SK-N-SH treated with all-trans-retinoic acid at 6 μM for 48 hours (cell line): ENCODE results near the gene TWIST2.

ENCODE experiments used
- ATAC-seq: fragments of 200-7000 bp; cut with Tn5 transposase; 3 replicates; pipeline ENCODE4 v1.9.1; 2020; ENCODE audit warnings: mild to moderate bottlenecking, moderate library complexity
- ARNTL ChIP-seq: fragments of 450-650 bp; formaldehyde crosslinking; IDR thresholded peaks from 2 replicates; pipeline ENCODE4 v1.5.0; 2020; ENCODE audit warnings: low read depth, mild to moderate bottlenecking, moderate library complexity, borderline replicate concordance
- BACH2 ChIP-seq: fragments of 250-450 bp; sonication (Bioruptor Pico); IDR thresholded peaks from 2 replicates; pipeline ENCODE4 v1.9.0; 2021; ENCODE audit warnings: mild to moderate bottlenecking, borderline replicate concordance
- CSDC2 ChIP-seq: fragments of 250-450 bp; sonication (Bioruptor Pico); IDR thresholded peaks from 2 replicates; pipeline ENCODE4 v1.5.0; 2020; ENCODE audit warnings: mild to moderate bottlenecking, moderate library complexity
- ESRRG ChIP-seq: fragments of 250-450 bp; sonication (Bioruptor Pico); IDR thresholded peaks from 2 replicates; pipeline ENCODE4 v1.6.1; 2021; ENCODE audit warnings: mild to moderate bottlenecking
- GLIS3 ChIP-seq: fragments of 250-450 bp; sonication (Bioruptor Pico); IDR thresholded peaks from 2 replicates; pipeline ENCODE4 v1.5.0; 2020; ENCODE audit warnings: mild to moderate bottlenecking, moderate library complexity
- ISL1 ChIP-seq: fragments of 250-450 bp; sonication (Bioruptor Pico); IDR thresholded peaks from 2 replicates; pipeline ENCODE4 v2.1.2; 2022; ENCODE audit warnings: mild to moderate bottlenecking, moderate library complexity
- OSR1 ChIP-seq: fragments of 250-450 bp; sonication (Bioruptor Pico); IDR thresholded peaks from 2 replicates; pipeline ENCODE4 v1.8.0; 2022; ENCODE audit warnings: moderate library complexity, mild to moderate bottlenecking, inconsistent platforms
- PPARA ChIP-seq: fragments of 250-450 bp; sonication (Bioruptor Pico); IDR thresholded peaks from 2 replicates; pipeline ENCODE4 v1.5.0; 2020; ENCODE audit warnings: mild to moderate bottlenecking, borderline replicate concordance
- RARB ChIP-seq: fragments of 250-450 bp; sonication (Bioruptor Pico); IDR thresholded peaks from 2 replicates; pipeline ENCODE4 v1.8.0; 2021; ENCODE audit warnings: mild to moderate bottlenecking, moderate library complexity
- SNAI2 ChIP-seq: fragments of 250-450 bp; sonication (Bioruptor Pico); IDR thresholded peaks from 2 replicates; pipeline ENCODE4 v1.5.0; 2020; ENCODE audit warnings: mild to moderate bottlenecking, moderate library complexity
- TCF4 ChIP-seq: fragments of 250-450 bp; sonication (Bioruptor Pico); IDR thresholded peaks from 2 replicates; pipeline ENCODE4 v1.8.0; 2021; ENCODE audit warnings: mild to moderate bottlenecking, moderate library complexity, borderline replicate concordance
- TOX ChIP-seq: fragments of 250-450 bp; sonication (Bioruptor Pico); IDR thresholded peaks from 2 replicates; pipeline ENCODE4 v1.8.0; 2021; ENCODE audit warnings: mild to moderate bottlenecking, moderate library complexity, borderline replicate concordance
- ZC3H10 ChIP-seq: fragments of 250-450 bp; sonication (Bioruptor Pico); IDR thresholded peaks from 2 replicates; pipeline ENCODE4 v1.5.1; 2021; ENCODE audit warnings: mild to moderate bottlenecking, moderate library complexity
- ZFP3 ChIP-seq: fragments of 250-450 bp; sonication (Bioruptor Pico); IDR thresholded peaks from 2 replicates; pipeline ENCODE4 v1.5.0; 2020; ENCODE audit warnings: mild to moderate bottlenecking, moderate library complexity
- ZFP30 ChIP-seq: fragments of 450-650 bp; formaldehyde crosslinking; IDR thresholded peaks from 2 replicates; pipeline ENCODE4 v1.5.0; 2022; ENCODE audit warnings: mild to moderate bottlenecking, moderate library complexity
- ZNF565 ChIP-seq: fragments of 450-650 bp; formaldehyde crosslinking; conservative IDR thresholded peaks from 2 replicates; pipeline ENCODE4 v1.5.0; 2020; ENCODE audit warnings: low read depth, mild to moderate bottlenecking, moderate library complexity
- ZNF70 ChIP-seq: fragments of 450-650 bp; formaldehyde crosslinking; IDR thresholded peaks from 2 replicates; pipeline ENCODE4 v1.5.0; 2020; ENCODE audit warnings: mild to moderate bottlenecking, moderate library complexity
- ZNF8 ChIP-seq: fragments of 450-650 bp; formaldehyde crosslinking; IDR thresholded peaks from 2 replicates; pipeline ENCODE4 v1.5.0; 2020; ENCODE audit warnings: mild to moderate bottlenecking, moderate library complexity
- TF ChIP-seq, protein P1 (sequence below): fragments of 250-450 bp; sonication (Bioruptor Pico); IDR thresholded peaks from 2 replicates; pipeline ENCODE4 v1.8.0; 2021; ENCODE audit warnings: low read depth, mild to moderate bottlenecking, moderate library complexity, borderline replicate concordance
- TF ChIP-seq, protein P2 (sequence below): fragments of 250-450 bp; sonication (Bioruptor Pico); IDR thresholded peaks from 2 replicates; pipeline ENCODE4 v1.5.1; 2020; ENCODE audit warnings: low read depth, mild to moderate bottlenecking, moderate library complexity
- TF ChIP-seq, protein P3 (sequence below): fragments of 250-450 bp; sonication (Bioruptor Pico); IDR thresholded peaks from 2 replicates; pipeline ENCODE4 v1.8.0; 2020; ENCODE audit warnings: mild to moderate bottlenecking, moderate library complexity, borderline replicate concordance
- TF ChIP-seq, protein P4 (sequence below): fragments of 250-450 bp; sonication (Bioruptor Pico); IDR thresholded peaks from 2 replicates; pipeline ENCODE4 v1.5.0; 2020; ENCODE audit warnings: mild to moderate bottlenecking, moderate library complexity
- TF ChIP-seq, protein P5 (sequence below): fragments of 250-450 bp; sonication (Bioruptor Pico); IDR thresholded peaks from 2 replicates; pipeline ENCODE4 v1.5.1; 2021; ENCODE audit warnings: mild to moderate bottlenecking, moderate library complexity

The TWIST2 gene

DNA sequence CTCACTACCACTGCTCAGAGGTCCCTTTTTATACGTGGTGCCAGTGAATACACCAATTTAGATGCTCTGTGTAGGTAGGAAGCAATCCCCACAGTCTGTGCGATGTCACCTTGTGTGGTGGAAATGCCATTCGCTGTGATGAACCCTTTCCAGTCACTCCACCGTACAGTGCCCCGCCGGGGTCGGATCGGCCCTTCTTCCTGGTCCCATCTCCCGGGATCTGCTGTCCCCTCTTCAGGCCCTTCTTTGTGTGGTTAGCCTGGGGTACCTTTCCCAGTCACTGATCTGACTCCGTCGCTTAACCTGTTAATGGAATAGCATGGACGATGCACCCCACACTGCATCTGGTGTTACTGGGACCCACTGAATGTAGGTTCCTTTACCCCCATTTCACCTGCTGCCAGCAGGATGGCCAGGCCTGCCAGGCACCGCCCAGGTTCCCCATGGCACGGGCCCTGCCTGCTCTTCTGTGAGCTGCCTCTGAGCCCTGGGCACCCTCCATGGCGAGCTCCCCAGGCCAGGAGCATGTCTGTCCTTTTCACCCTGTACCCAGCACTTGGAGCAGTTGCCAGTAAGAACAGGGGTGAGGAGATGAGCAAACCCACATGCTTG lies 18.0 kb downstream of the TWIST2 start:
- no peak for ATAC-seq
- TF ChIP-seq, protein P1, sequence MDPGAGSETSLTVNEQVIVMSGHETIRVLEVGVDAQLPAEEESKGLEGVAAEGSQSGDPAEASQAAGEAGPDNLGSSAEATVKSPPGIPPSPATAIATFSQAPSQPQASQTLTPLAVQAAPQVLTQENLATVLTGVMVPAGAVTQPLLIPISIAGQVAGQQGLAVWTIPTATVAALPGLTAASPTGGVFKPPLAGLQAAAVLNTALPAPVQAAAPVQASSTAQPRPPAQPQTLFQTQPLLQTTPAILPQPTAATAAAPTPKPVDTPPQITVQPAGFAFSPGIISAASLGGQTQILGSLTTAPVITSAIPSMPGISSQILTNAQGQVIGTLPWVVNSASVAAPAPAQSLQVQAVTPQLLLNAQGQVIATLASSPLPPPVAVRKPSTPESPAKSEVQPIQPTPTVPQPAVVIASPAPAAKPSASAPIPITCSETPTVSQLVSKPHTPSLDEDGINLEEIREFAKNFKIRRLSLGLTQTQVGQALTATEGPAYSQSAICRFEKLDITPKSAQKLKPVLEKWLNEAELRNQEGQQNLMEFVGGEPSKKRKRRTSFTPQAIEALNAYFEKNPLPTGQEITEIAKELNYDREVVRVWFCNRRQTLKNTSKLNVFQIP (CRISPR knock-in tag) = no peak
- TF ChIP-seq ZNF70 (CRISPR knock-in tag) (no peak), ZFP30 (CRISPR knock-in tag) (no peak), ZNF8 (CRISPR knock-in tag) (no peak), ZFP3 (CRISPR knock-in tag) (no peak), OSR1 (CRISPR knock-in tag) (no peak), GLIS3 (CRISPR knock-in tag) (no peak), ZNF565 (no peak), TCF4 (no peak), CSDC2 (CRISPR knock-in tag) (no peak), ARNTL (CRISPR knock-in tag) (no peak), SNAI2 (no peak), ESRRG (CRISPR knock-in tag) (no peak), PPARA (CRISPR knock-in tag) (no peak), RARB (no peak), ZC3H10 (no peak), ISL1 (CRISPR knock-in tag) (no peak)
- TF ChIP-seq, protein P2, sequence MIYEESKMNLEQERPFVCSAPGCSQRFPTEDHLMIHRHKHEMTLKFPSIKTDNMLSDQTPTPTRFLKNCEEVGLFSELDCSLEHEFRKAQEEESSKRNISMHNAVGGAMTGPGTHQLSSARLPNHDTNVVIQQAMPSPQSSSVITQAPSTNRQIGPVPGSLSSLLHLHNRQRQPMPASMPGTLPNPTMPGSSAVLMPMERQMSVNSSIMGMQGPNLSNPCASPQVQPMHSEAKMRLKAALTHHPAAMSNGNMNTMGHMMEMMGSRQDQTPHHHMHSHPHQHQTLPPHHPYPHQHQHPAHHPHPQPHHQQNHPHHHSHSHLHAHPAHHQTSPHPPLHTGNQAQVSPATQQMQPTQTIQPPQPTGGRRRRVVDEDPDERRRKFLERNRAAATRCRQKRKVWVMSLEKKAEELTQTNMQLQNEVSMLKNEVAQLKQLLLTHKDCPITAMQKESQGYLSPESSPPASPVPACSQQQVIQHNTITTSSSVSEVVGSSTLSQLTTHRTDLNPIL (CRISPR knock-in tag) = no peak
- TF ChIP-seq, protein P3, sequence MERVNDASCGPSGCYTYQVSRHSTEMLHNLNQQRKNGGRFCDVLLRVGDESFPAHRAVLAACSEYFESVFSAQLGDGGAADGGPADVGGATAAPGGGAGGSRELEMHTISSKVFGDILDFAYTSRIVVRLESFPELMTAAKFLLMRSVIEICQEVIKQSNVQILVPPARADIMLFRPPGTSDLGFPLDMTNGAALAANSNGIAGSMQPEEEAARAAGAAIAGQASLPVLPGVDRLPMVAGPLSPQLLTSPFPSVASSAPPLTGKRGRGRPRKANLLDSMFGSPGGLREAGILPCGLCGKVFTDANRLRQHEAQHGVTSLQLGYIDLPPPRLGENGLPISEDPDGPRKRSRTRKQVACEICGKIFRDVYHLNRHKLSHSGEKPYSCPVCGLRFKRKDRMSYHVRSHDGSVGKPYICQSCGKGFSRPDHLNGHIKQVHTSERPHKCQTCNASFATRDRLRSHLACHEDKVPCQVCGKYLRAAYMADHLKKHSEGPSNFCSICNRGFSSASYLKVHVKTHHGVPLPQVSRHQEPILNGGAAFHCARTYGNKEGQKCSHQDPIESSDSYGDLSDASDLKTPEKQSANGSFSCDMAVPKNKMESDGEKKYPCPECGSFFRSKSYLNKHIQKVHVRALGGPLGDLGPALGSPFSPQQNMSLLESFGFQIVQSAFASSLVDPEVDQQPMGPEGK = no peak
- TF ChIP-seq, protein P4, sequence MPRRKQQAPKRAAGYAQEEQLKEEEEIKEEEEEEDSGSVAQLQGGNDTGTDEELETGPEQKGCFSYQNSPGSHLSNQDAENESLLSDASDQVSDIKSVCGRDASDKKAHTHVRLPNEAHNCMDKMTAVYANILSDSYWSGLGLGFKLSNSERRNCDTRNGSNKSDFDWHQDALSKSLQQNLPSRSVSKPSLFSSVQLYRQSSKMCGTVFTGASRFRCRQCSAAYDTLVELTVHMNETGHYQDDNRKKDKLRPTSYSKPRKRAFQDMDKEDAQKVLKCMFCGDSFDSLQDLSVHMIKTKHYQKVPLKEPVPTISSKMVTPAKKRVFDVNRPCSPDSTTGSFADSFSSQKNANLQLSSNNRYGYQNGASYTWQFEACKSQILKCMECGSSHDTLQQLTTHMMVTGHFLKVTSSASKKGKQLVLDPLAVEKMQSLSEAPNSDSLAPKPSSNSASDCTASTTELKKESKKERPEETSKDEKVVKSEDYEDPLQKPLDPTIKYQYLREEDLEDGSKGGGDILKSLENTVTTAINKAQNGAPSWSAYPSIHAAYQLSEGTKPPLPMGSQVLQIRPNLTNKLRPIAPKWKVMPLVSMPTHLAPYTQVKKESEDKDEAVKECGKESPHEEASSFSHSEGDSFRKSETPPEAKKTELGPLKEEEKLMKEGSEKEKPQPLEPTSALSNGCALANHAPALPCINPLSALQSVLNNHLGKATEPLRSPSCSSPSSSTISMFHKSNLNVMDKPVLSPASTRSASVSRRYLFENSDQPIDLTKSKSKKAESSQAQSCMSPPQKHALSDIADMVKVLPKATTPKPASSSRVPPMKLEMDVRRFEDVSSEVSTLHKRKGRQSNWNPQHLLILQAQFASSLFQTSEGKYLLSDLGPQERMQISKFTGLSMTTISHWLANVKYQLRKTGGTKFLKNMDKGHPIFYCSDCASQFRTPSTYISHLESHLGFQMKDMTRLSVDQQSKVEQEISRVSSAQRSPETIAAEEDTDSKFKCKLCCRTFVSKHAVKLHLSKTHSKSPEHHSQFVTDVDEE (CRISPR knock-in tag) = no peak

DNA sequence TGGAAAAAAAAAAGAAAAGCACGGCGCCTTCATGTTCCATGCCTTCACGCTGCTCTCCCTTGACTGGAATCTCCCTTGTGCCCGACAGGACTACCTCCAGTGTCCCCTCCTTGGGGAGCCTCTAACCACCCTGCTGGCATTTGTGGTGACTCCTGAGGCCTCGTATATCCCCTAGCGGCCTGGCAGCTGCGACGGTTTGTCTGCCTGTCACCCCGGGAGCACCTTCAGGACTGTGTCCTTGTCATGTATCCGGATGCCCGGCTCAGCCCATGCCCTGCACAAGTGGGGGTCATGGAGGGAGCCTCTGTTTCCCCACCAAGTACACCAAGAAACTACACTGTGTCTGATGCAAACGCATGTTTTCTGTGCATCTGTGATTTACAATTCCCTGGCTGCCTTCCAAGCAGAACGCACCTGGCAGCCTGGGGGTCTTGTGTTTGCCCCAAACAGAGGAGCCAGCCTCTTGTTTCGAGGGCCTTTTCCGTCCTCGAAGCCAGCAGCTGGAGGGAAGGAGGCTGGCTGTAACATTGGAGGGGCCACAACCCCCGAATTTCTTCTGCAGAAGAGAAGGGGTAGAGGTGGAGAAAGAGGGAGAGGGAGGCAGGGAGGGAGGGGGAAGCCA lies 18.9 kb downstream of the TWIST2 start:
- no peak for ATAC-seq
- TF ChIP-seq TCF4 = no peak
- TF ChIP-seq ZFP3 (CRISPR knock-in tag) = no peak
- TF ChIP-seq ZNF70 (CRISPR knock-in tag) = no peak
- no peak for TF ChIP-seq TOX
- TF ChIP-seq, protein P2 (CRISPR knock-in tag) = no peak
- TF ChIP-seq ESRRG (CRISPR knock-in tag) = no peak
- TF ChIP-seq CSDC2 (CRISPR knock-in tag) = no peak
- no peak for TF ChIP-seq ISL1 (CRISPR knock-in tag)
- TF ChIP-seq, protein P3 = no peak
- TF ChIP-seq, protein P1 (CRISPR knock-in tag) = no peak
- TF ChIP-seq, protein P5, sequence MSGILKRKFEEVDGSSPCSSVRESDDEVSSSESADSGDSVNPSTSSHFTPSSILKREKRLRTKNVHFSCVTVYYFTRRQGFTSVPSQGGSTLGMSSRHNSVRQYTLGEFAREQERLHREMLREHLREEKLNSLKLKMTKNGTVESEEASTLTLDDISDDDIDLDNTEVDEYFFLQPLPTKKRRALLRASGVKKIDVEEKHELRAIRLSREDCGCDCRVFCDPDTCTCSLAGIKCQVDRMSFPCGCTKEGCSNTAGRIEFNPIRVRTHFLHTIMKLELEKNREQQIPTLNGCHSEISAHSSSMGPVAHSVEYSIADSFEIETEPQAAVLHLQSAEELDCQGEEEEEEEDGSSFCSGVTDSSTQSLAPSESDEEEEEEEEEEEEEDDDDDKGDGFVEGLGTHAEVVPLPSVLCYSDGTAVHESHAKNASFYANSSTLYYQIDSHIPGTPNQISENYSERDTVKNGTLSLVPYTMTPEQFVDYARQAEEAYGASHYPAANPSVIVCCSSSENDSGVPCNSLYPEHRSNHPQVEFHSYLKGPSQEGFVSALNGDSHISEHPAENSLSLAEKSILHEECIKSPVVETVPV (CRISPR knock-in tag) = no peak
- TF ChIP-seq GLIS3 (CRISPR knock-in tag) = no peak
- TF ChIP-seq BACH2 (CRISPR knock-in tag) = no peak
- TF ChIP-seq ARNTL (CRISPR knock-in tag) = no peak
- no peak for TF ChIP-seq ZNF8 (CRISPR knock-in tag)
